Activated CD8-positive, alpha-beta memory T cell treated with anti-CD3 and anti-CD28 coated beads for 4 hours (primary cell): ENCODE measurements around the gene REEP2.
"Not testable (repeated sequence)": the region's sequence is repeated elsewhere in the genome, so short reads cannot be mapped to it uniquely, and the experiment has no call there.

Source experiments
- DNase-seq, 2 donors: peaks; one replicate each; pipeline ENCODE4 v3.0.0-alpha.2; 2020; ENCODE audit warnings: low read depth in 2 of 2

Gene REEP2

DNA sequence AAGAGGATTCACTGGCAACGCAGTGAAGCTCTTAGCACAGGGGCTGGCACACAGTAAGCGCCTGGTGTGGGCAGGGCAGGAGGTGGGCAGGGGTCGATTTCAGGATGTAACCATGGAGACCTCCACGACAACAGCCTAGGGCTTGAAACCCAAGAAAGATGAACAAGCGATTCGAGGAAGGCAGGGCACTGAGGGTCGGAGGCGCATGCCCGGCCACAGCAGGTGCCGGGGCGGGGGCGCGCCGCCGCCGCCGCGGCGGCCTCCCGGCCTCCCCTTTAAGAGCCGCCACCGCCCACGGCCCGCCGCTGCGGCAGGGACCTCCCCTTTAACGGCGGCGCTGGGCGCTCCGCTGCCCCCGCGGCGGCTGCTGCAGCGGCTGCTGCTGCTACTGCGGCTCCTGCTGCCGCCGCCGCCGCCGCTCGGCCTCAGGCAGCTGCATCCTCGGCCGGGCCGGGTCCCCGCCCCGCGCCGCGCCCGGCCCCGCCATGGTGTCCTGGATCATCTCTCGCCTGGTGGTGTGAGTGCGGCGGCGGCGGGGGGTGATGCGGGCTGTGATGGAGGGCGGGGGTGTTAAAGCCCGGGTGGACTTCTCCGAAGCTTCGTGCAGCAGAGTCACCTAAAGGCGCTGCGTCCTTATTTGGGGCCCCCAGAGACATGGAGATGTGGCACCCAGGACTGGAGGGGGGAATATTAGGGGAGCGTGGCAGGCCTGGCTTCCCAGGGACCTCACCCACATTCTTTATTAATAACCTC is at the start of gene REEP2:
REEP2 (plus strand) TSS at position 334 of the 753 bp plus-strand sequence; CDS start at position 486, 152 bp downstream.
- DNase-seq, result peak; percentile 25 to 40

DNA sequence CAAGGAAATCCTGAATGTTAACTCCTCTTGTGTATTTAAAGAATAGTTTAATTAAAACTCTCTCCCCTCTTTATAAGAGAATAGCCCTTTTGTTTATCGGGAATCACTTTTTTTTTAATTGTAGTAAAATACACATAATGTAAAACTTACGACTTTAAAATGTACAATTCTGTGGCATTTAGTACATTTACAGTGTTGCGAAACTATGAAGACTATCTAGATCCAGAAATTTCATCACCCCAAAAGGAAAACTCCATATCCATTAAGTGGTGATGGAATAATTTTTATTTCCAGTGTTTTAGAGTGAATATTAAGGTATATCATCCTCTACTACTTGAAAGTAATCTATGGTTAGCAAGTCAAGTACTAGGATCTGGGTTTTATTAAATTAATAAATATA is 49.5 kb upstream of the REEP2 start:
- no peak for DNase-seq

DNA sequence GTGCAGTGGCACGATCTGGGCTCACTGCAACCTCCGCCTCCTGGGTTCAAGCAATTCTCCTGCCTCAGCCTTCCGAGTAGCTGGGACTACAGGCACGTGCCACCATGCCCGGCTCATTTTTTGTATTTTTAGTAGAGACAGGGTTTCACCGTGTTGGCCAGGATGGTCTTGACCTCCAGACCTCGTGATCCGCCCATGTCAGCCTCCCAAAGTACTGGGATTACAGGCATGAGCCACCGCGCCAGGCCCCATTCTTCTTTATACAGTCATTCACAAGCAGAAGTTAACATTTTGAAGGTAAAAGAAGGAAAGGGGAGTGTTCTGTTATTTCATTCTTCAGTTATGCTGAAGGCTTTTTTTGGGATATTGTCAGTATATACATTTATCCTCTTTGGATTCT is 48.9 kb upstream of the REEP2 start:
- not testable (repeated sequence) for DNase-seq

GRCh38 chr5:138391859-138392386 is 46.9 kb upstream of the REEP2 start:
- no peak for DNase-seq

DNA sequence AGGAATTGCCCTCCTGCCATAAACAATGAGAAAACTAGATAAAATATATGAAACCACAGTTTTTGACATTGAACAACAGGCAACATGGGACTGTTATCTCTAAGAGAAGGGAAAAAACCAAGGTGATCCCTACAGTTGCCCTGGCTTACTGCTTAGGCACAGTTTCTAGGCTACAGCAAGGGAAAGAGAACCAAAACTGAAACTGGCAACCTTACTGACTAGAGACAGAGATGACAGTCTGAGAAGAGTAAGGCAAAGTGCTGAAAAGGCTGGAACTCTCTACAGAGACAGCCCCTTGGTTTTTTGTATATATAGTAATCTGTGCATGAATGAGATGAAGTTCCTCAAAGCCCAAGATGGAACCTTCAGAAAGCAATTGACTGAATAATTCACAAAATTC is 36.2 kb upstream of the REEP2 start:
- no peak for DNase-seq

DNA sequence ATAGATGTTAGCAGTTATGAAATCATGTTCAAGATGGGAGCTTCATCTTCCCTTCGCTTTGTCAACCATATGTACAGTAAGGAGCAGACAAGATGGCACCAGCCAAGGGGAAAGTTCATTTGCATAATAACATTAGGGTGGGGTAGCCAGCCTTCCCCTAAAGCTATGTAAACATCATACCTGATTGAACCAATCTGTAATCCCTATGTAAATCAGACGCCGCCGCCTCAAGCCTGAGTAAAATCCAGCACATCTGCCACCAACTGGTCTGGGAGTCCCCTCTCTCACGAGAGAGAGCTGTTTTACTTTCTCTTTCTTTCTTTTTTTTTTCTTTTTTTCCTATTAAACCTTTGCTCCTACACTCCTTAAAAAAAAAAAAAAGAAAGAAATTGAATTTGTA is 30.8 kb upstream of the REEP2 start:
- DNase-seq, result no peak

GRCh38 chr5:138410996-138411640 is 27.7 kb upstream of the REEP2 start:
- not testable (repeated sequence) for DNase-seq

DNA sequence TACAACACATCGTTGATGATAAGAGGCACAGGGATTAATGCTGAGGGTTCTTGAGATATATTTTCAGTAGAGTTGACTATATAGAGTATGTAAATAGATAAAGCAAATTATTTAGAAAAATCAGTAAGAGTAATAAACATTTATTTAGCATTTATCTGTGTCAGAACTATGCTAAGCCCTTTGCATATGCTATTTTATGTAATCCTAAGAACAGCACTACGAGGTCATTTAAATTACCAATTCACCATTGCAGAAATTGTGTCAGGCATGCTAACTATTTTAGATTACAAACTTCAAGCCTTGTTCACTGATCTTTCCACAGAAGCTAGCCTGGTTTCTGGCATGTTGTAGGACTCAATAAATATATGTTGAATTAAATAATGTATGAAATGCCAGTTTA is 20.4 kb upstream of the REEP2 start:
- DNase-seq, result no peak

DNA sequence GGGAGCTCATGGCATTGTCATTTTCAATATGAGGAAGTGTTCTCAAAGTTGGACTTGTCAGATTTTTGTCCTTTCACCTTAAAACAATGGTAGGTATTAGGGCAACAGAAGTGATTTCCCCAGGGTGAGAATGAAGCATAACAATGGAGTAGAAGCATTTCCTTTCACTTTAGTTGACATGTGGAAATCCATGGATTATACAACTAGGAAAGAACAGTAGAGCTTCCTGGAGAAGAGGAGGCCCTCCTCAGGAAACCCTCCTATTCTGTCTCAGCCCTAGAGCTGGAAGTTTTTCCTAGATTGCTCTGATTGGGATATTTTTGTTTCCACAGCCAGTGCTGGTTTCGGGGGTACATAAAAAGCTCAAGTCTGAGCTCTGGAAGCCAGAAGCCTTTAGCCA is 13.8 kb upstream of the REEP2 start:
- DNase-seq, result no peak

DNA sequence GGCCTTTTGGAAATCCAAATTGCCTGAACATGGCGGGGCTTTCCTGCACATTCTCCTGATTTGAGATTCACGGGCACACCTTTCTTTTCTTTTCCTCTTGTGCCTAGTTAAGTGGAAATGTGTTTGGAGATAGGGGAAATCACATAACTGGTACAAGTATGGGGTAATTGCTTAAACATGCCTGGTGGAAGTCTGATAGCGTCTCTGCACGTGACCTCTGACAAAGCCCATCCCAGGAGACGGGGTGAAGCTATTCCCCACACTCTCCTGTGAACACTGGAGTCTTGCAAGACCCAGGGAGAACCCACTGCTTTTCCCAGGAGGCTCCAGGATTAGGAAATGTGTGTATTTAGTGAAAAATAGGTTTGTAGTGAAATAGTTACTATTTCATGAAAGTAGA is 2.9 kb upstream of the REEP2 start:
- DNase-seq, result no peak

DNA sequence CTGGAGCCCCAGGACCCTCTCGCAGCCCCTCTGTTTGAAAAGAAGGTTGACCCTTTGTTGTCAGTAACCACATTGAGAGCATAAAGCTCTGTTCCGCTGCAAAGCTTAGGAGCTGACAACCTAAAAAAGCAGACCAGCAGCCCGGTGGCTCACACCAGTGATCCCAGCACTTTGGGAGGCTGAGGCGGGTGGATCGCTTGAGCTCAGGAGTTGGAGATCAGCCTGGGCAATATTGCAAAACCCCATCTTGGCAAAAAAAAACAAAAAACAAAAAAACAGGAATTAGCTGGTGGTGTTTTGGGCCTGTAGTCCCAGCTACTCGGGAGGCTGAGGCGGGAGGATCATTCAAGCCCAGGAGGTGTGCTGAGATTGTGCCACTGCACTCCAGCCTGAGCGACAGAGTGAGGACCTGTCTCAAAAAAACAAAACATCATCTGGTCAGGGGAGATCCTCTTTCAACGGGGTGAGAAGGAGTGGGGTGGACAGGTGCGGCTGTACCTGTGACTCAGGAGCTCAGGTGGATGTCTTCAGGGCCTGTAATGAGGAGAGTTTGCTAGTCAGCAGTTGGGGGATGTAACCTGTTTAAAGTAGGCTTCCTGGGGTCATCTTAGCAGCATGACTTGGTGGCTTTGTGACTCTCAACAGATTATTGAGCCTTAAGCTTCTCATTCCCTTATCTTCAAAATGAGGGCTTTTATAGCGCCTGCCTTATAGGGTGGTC is 694 bp upstream of the REEP2 start:
- no peak for DNase-seq

DNA sequence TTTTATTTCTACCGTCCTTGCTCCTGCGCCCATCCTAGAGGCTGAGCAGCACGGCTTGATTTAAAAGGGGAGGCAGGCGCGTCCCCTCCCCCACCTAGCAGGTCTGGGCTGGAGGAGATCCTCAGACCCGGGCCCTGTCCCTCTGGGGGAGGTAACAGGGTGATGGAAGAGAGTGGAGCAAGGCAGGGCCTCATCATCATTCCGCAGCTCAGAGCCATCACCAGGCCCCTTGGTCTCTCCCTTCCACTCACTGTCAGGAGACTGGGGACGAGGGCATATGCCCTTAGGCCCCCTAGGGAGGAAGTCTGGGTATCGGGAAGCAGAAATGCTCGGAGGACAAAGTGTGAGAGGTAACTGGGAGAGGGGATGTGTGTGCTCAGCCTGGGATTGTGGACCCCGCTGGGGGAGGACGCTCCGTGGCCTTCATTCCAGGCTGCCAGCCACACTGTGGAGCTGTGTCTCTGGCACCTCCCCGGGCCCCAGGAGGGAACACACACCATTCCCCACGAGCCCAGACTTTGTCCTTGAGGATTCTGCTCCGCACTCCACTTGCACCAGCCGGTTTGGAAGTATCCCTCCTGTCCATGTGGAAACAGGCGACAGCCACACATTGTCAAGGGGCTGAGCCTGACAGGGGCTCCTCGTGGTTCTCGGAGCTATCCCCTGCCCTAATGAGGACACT is 761 bp downstream of the REEP2 start:
- no peak for DNase-seq

DNA sequence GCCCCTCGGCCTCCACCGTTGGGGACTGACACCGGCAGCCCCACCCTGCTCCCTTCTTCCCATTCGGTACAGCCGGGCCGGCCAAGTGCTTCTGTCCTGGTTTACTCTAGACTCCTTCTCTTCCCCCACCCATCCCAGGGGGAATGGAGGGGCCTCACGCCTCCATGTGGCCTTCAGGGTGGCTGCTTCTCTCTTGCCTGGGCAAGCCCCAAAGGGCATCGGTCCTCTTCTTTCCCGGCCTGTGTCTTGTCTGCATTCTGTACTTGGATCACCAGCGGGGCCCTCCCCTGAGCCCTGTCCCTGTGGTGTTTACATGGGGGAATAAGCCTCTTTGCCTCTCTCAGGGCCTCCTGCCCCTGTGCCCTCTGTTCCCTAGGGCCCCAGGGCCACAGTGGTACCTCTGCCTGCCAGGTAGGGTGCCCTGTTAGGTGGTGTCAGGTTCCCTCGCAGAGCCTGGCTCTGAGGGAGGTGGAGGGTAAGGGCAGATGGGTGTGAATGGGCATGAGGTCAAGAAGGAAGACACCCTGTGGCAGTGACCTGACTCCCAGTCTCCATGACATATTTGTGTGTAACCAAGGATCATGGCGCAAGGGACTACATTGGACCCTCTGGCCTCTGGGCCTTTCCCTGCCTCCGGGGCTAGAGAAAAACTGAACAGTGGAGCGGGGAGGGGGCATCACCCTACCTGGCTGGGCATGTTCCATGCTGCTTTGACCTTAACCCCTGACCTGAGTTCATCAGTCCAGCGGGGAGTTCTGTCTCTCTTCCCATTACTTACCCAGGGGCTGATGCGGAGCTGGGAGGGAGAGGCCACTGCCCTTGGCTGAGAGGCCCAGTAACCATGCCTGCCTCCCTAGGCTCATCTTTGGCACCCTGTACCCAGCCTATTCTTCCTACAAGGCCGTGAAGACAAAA is 1.6 kb downstream of the REEP2 start:
- no peak for DNase-seq

GRCh38 chr5:138441221-138441620 is 2.4 kb downstream of the REEP2 start:
- DNase-seq, result no peak

DNA sequence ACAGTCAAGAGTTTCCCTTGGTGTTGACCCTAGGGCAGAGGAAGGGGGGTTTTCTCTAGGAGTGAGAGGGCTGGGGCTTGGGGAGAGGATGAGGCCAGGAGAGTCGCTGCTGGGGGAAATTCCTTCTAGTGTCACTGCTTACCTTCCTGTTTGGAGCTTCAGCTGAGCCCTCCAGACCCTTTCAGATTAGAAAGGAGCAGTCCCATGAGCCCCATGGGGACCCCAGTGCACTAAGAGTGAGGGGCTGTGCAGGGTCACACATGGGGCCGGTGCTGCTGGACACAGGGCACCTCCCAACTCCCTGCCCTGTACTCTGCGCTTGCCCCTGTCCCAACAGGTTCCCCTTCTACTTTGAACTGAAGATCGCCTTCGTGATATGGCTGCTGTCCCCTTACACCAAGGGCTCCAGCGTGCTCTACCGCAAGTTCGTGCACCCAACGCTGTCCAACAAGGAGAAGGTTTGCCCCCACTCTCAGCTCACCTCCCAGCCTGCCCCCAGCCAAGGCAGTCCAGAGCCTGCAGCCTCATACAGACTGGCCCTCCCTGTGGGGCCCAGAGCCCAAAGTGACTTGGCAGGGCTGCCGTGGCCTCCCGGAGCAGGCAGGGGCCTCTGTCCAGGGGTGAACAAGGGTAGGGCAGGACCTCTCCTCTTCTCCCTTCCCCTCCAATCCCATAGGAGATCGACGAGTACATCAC is 5.4 kb downstream of the REEP2 start:
- no peak for DNase-seq

DNA sequence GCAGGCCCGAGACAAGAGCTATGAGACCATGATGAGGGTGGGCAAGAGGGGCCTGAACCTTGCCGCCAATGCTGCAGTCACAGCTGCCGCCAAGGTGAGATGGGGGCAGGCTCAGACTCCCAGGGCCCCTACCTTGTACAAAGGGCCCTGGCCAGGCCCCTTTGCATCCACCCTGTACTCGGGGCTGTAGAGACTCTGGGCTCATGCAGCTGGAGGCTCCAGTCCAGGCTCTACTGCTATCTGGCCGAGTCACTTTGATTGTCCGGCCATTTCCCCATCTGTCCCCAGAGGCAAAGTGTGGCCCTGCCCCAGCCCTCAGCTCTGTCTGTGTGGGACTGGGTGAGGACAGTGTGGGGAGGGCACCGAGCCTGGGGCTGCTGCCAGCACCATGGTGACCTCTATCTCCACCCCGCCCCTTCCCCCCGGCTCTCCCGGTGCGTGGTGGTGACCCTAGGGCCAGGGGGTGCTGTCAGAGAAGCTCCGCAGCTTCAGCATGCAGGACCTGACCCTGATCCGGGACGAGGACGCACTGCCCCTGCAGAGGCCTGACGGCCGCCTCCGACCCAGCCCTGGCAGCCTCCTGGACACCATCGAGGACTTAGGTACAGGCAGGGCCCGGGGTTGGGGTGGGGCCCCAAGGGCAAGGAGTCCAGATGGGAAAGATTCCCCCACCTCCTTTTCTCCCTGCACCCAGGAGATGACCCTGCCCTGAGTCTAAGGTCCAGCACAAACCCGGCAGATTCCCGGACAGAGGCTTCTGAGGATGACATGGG is 6.1 kb downstream of the REEP2 start:
- no peak for DNase-seq

DNA sequence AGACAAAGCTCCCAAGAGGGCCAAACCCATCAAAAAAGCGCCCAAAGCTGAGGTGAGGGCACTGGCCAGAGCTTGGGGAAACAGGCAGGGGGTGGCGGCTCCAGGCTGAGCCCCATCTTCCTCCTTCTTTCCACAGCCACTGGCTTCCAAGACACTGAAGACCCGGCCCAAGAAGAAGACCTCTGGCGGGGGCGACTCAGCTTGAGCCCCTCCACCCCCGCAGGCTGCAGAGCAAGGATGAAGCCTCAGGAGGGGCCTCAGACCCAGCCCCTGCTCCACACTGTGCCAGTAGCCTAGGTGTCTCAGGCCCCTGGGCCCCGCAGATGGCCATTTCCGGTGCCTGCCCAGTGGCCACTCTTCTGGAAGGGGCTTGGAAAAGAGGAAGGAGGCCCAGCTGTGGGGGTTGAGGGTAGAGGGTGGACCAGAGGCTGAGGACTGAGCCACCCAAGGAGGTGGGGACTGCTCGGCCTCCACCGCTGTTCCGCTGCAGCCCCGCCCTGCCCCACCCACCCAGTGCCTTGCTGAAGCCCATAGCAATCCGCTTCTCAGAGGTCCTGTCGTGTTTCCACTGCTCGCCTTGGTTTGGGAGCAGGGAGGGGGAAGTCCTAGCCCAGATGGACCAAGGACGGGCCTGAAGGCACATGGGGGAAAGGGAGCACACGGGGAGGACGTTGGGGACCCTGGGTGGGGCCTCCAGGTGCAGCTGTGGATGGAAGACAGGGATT is 6.9 kb downstream of the REEP2 start:
- DNase-seq, result no peak

DNA sequence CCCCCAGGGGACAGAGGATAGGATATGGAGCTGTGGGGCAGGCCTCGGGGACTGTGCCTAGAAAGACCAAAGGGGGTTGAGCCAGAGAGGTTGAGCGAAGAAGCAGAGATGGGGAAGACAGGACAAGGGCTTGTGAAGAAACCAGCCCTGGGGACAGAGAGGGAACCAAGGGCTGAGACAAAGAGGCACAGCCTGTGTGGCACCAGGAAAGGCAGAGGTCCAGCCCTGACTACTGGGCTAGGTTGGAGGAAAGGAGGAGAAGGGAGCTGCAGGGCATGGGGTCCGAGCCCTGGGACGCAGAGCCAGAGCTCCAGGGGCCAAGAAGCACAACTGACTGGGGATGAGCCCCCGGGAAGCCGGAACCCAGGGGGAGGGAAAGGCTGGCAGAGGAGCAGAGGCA is 9.2 kb downstream of the REEP2 start:
- no peak for DNase-seq
